A673 (cell line): ENCODE results near the gene LPXN.

Experiments
- EZH2 ChIP-seq: fragments of 200-600 bp; sonication (generic); IDR thresholded peaks from 2 replicates; pipeline ENCODE4 v1.6.1; 2017; ENCODE audit warnings: borderline replicate concordance, low read depth, mild to moderate bottlenecking, mixed read lengths, antibody characterized with exemption, low read length; ENCODE audit not compliant: poor library complexity, severe bottlenecking
- TF ChIP-seq, protein P1 (sequence below): fragments of 300-800, 200-600 bp; sonication (generic); conservative IDR thresholded peaks from 2 replicates; pipeline ENCODE4 v1.5.1; 2017; ENCODE audit warnings: low read depth, mild to moderate bottlenecking, antibody characterized with exemption, low read length, moderate library complexity, mixed read lengths

- TF ChIP-seq, protein P1, sequence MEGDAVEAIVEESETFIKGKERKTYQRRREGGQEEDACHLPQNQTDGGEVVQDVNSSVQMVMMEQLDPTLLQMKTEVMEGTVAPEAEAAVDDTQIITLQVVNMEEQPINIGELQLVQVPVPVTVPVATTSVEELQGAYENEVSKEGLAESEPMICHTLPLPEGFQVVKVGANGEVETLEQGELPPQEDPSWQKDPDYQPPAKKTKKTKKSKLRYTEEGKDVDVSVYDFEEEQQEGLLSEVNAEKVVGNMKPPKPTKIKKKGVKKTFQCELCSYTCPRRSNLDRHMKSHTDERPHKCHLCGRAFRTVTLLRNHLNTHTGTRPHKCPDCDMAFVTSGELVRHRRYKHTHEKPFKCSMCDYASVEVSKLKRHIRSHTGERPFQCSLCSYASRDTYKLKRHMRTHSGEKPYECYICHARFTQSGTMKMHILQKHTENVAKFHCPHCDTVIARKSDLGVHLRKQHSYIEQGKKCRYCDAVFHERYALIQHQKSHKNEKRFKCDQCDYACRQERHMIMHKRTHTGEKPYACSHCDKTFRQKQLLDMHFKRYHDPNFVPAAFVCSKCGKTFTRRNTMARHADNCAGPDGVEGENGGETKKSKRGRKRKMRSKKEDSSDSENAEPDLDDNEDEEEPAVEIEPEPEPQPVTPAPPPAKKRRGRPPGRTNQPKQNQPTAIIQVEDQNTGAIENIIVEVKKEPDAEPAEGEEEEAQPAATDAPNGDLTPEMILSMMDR: no peak
- no peak for TF ChIP-seq EZH2
These were observed 89.7 kb downstream of the LPXN start for GRCh38 chr11:58485961-58486360.
